HepG2 (cell line): Measurements from ENCODE around the gene GREM1. TPM values are rescaled to one million over a fixed set of nuclear protein-coding genes. Genes with fewer than 3 reads are reported as not detected.

Source experiments
- AKAP8 ChIP-seq: sonication (generic); formaldehyde crosslinking; IDR thresholded peaks from 2 replicates; pipeline ENCODE4 v1.5.1; 2020; ENCODE audit warnings: mild to moderate bottlenecking, missing genetic modification reagents
- ATRX ChIP-seq: sonication (generic); formaldehyde crosslinking; IDR thresholded peaks from 2 replicates; pipeline ENCODE4 v1.4.0; 2020; ENCODE audit warnings: missing genetic modification reagents, borderline replicate concordance
- FOXP1 ChIP-seq, 2 experiments: fragments of 450-650 bp in 1 of 2; IDR thresholded peaks; 2 replicates each; pipeline ENCODE4 v1.6.1; 2017 to 2018; ENCODE audit warnings: antibody characterized with exemption in 1 of 2
- KDM6A ChIP-seq: IDR thresholded peaks from 2 replicates; pipeline ENCODE4 v1.6.1; 2016; ENCODE audit warnings: low read depth
- KLF6 ChIP-seq: IDR thresholded peaks from 2 replicates; pipeline ENCODE4 v1.8.0; 2016; ENCODE audit warnings: missing biosample characterization, missing genetic modification reagents
- KMT2B ChIP-seq: IDR thresholded peaks from 2 replicates; pipeline ENCODE4 v1.6.1; 2016; ENCODE audit warnings: missing genetic modification reagents, missing compliant biosample characterization
- MIER2 ChIP-seq: IDR thresholded peaks from 2 replicates; pipeline ENCODE4 v1.6.1; 2016; ENCODE audit warnings: missing biosample characterization, missing genetic modification reagents
- NR2F2 ChIP-seq: IDR thresholded peaks from 2 replicates; pipeline ENCODE4 v1.6.1; 2012; ENCODE audit warnings: low read depth, inconsistent platforms, borderline replicate concordance
- NR2F6 ChIP-seq, 2 experiments: IDR thresholded peaks; 2 replicates each; pipeline ENCODE4 v1.6.1; 2016; ENCODE audit warnings: antibody characterized with exemption in 1 of 2, mild to moderate bottlenecking in 1 of 2
- SOX6 ChIP-seq, 2 experiments: fragments of 450-650 bp in 1 of 2; sonication (generic) in 1 of 2; formaldehyde crosslinking in 1 of 2; IDR thresholded peaks; 2 replicates each; pipeline versions ENCODE4 v1.4.0 to v1.6.1; 2017 to 2020; ENCODE audit warnings: antibody characterized with exemption in 1 of 2, mild to moderate bottlenecking in 1 of 2, missing genetic modification reagents in 1 of 2
- SRF ChIP-seq: IDR thresholded peaks from 2 replicates; pipeline ENCODE4 v1.6.1; 2011; ENCODE audit warnings: mild to moderate bottlenecking, low read depth, low read length, moderate library complexity
- THAP11 ChIP-seq: IDR thresholded peaks from 2 replicates; pipeline ENCODE4 v1.6.1; 2016; ENCODE audit warnings: missing biosample characterization, missing genetic modification reagents
- ZNF564 ChIP-seq: sonication (generic); formaldehyde crosslinking; IDR thresholded peaks from 2 replicates; pipeline ENCODE4 v1.8.1; 2023; ENCODE audit warnings: mild to moderate bottlenecking, missing genetic modification reagents
- ZNF569 ChIP-seq: sonication (generic); formaldehyde crosslinking; IDR thresholded peaks from 2 replicates; pipeline ENCODE4 v1.5.0; 2020; ENCODE audit warnings: mild to moderate bottlenecking, missing genetic modification reagents, moderate library complexity, borderline replicate concordance
- ZNF678 ChIP-seq: sonication (generic); formaldehyde crosslinking; IDR thresholded peaks from 2 replicates; pipeline ENCODE4 v1.4.0; 2020; ENCODE audit warnings: mild to moderate bottlenecking, missing genetic modification reagents
- ZNF761 ChIP-seq: sonication (generic); formaldehyde crosslinking; conservative IDR thresholded peaks from 2 replicates; pipeline ENCODE4 v1.4.0; 2020; ENCODE audit warnings: mild to moderate bottlenecking, missing genetic modification reagents
- ZNF891 ChIP-seq: sonication (generic); formaldehyde crosslinking; IDR thresholded peaks from 2 replicates; pipeline ENCODE4 v1.5.0; 2020; ENCODE audit warnings: mild to moderate bottlenecking, missing genetic modification reagents
- polyA plus RNA-seq, 8 experiments: library from polyadenylated mRNA; depleted of rRNA in 3 of 8; stranded (reverse) in 7 of 8; unstranded in 1 of 8; fragments of >200 nt; fragmentation: Illumina TruSeq in 4 of 8; extraction: Trizol in 4 of 8; gene quantifications; 2 replicates each; pipeline versions ENCODE4 v1.2.1 to v1.2.3, GENCODE V29; 2011 to 2016; ENCODE audit warnings: low read depth in 4 of 8, missing spikeins in 1 of 8, mixed read lengths in 1 of 8; ENCODE audit not compliant: insufficient read depth in 1 of 8
- total RNA-seq, 5 experiments: library from RNA; depleted of rRNA; stranded (reverse); fragments of >200 nt; fragmentation: Illumina TruSeq; extraction: Trizol; gene quantifications; 2 replicates each; pipeline ENCODE4 v1.2.3, GENCODE V29; 2016; ENCODE audit warnings: low read depth in 1 of 5
- TF ChIP-seq, protein P1 (sequence below), 2 experiments: sonication (generic) in 1 of 2; formaldehyde crosslinking in 1 of 2; IDR thresholded peaks; 2 replicates each; pipeline versions ENCODE4 v1.6.1 to v1.9.0; 2014 to 2022; ENCODE audit warnings: antibody characterized with exemption in 1 of 2, borderline replicate concordance in 1 of 2, inconsistent platforms in 1 of 2, low read depth in 1 of 2, missing genetic modification reagents in 1 of 2
- TF ChIP-seq, protein P2 (sequence below): sonication (generic); formaldehyde crosslinking; IDR thresholded peaks from 2 replicates; pipeline ENCODE4 v1.4.0; 2020; ENCODE audit warnings: mild to moderate bottlenecking, missing genetic modification reagents
- TF ChIP-seq, protein P3 (sequence below): sonication (generic); formaldehyde crosslinking; IDR thresholded peaks from 2 replicates; pipeline ENCODE4 v1.4.0; 2020; ENCODE audit warnings: missing genetic modification reagents
- TF ChIP-seq, protein P4 (sequence below): sonication (generic); formaldehyde crosslinking; IDR thresholded peaks from 2 replicates; pipeline ENCODE4 v1.4.0; 2020; ENCODE audit warnings: mild to moderate bottlenecking, missing genetic modification reagents, borderline replicate concordance

The GREM1 gene
- total and polyA plus RNA-seq, 2 of the 13 experiments (the other 11 are each of a cell fraction or from before 2014, with no cell fraction given) = 0.02 to 0.08 TPM

DNA sequence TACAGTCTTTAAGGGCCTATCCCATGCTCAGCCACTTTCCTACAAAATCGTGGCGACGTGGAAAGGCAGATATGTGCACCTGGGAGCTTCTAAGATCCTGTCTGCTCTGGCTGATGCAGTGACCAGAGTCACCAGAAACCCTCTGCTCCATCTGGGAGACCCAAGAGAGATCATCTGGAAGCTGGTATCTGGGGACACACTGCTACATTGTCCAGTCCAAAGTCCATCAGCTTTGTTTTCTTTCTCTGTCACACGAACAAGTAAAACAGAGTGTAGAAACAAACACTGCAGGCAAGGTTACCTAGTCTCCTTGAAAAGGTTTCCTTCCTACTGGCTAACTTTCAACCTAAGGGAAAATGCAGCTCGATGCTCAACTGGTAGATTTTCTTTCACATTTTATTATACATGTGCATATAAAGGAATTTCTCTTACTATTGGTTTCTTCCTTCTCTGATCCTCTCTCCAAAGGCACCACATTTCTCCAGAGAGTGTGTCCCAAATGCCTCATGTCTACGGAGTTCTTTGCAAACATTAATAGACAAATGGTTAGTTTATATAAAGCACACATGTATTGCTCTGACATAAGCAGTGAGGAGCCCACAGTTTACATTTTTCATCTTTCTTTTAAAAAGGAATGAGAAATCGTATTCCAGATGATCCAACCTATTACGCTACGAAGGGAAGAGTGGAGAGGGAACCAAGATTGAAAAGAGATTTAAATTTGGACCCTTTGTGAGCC, 8.3 kb upstream of the GREM1 start (continued):
- TF ChIP-seq SOX6 (IDR thresholded peaks at IDR 0.05) (no peak), SOX6 (CRISPR knock-in tag; IDR thresholded peaks at IDR 0.05) (peak; percentile 45; the same call in 1 of the 2 replicates), KLF6 (CRISPR knock-in tag) (no peak), ZNF761 (CRISPR knock-in tag) (no peak), NR2F2 (no peak), ZNF569 (CRISPR knock-in tag) (no peak), THAP11 (CRISPR knock-in tag) (no peak), AKAP8 (CRISPR knock-in tag) (no peak), ATRX (CRISPR knock-in tag) (no peak), MIER2 (CRISPR knock-in tag) (0 out of 2 replicates have a peak, but pooled peaks have one; percentile 17), KMT2B (CRISPR knock-in tag) (no peak), SRF (no peak), KDM6A (peak; percentile 68; the same call in 1 of the 2 replicates), ZNF564 (no peak), FOXP1 (IDR thresholded peaks at IDR 0.05) (no peak), FOXP1 (CRISPR knock-in tag; IDR thresholded peaks at IDR 0.05) (peak; percentile 59), ZNF678 (no peak), ZNF891 (no peak), NR2F6 (IDR thresholded peaks at IDR 0.05) (no peak), NR2F6 (CRISPR knock-in tag; IDR thresholded peaks at IDR 0.05) (0 out of 2 replicates have a peak, but pooled peaks have one; percentile 11)
- TF ChIP-seq, protein P1, sequence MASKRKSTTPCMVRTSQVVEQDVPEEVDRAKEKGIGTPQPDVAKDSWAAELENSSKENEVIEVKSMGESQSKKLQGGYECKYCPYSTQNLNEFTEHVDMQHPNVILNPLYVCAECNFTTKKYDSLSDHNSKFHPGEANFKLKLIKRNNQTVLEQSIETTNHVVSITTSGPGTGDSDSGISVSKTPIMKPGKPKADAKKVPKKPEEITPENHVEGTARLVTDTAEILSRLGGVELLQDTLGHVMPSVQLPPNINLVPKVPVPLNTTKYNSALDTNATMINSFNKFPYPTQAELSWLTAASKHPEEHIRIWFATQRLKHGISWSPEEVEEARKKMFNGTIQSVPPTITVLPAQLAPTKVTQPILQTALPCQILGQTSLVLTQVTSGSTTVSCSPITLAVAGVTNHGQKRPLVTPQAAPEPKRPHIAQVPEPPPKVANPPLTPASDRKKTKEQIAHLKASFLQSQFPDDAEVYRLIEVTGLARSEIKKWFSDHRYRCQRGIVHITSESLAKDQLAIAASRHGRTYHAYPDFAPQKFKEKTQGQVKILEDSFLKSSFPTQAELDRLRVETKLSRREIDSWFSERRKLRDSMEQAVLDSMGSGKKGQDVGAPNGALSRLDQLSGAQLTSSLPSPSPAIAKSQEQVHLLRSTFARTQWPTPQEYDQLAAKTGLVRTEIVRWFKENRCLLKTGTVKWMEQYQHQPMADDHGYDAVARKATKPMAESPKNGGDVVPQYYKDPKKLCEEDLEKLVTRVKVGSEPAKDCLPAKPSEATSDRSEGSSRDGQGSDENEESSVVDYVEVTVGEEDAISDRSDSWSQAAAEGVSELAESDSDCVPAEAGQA (IDR thresholded peaks at IDR 0.05; ENCODE audit: low read depth) = no peak
- TF ChIP-seq, protein P1 (CRISPR knock-in tag; IDR thresholded peaks at IDR 0.05; ENCODE audit: borderline replicate concordance) = no peak
- TF ChIP-seq, protein P2, sequence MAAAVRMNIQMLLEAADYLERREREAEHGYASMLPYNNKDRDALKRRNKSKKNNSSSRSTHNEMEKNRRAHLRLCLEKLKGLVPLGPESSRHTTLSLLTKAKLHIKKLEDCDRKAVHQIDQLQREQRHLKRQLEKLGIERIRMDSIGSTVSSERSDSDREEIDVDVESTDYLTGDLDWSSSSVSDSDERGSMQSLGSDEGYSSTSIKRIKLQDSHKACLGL = no peak
- TF ChIP-seq, protein P3, sequence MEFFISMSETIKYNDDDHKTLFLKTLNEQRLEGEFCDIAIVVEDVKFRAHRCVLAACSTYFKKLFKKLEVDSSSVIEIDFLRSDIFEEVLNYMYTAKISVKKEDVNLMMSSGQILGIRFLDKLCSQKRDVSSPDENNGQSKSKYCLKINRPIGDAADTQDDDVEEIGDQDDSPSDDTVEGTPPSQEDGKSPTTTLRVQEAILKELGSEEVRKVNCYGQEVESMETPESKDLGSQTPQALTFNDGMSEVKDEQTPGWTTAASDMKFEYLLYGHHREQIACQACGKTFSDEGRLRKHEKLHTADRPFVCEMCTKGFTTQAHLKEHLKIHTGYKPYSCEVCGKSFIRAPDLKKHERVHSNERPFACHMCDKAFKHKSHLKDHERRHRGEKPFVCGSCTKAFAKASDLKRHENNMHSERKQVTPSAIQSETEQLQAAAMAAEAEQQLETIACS (CRISPR knock-in tag) = no peak
- TF ChIP-seq, protein P4, sequence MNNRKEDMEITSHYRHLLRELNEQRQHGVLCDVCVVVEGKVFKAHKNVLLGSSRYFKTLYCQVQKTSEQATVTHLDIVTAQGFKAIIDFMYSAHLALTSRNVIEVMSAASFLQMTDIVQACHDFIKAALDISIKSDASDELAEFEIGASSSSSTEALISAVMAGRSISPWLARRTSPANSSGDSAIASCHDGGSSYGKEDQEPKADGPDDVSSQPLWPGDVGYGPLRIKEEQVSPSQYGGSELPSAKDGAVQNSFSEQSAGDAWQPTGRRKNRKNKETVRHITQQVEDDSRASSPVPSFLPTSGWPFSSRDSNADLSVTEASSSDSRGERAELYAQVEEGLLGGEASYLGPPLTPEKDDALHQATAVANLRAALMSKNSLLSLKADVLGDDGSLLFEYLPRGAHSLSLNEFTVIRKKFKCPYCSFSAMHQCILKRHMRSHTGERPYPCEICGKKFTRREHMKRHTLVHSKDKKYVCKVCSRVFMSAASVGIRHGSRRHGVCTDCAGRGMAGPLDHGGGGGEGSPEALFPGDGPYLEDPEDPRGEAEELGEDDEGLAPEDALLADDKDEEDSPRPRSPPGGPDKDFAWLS (CRISPR knock-in tag) = no peak
